ENCODE measurements around the gene HEATR5B.

HEATR5B gene

GRCh38 chr2:36973320-36973719 lies 110.9 kb downstream of the HEATR5B start:
- TF ChIP-seq CTCF (conservative IDR thresholded peaks at IDR 0.05; ENCODE audit: low read length): no peak
- no peak overlapping the region for H3K4me3 ChIP-seq (ENCODE audit: low read length)
- DNase-seq (ENCODE audit: low read depth): no peak

GRCh38 chr2:36971990-36972389 lies 112.2 kb downstream of the HEATR5B start:
- no peak overlapping the region for H3K4me3 ChIP-seq (ENCODE audit: low read length)
- no peak for DNase-seq (ENCODE audit: low read depth)
- TF ChIP-seq CTCF (conservative IDR thresholded peaks at IDR 0.05; ENCODE audit: low read length): no peak

GRCh38 chr2:36967236-36967876 lies 116.8 kb downstream of the HEATR5B start:
- DNase-seq (ENCODE audit: low read depth): no peak
- peak overlapping the region; percentile 91 for H3K4me3 ChIP-seq (ENCODE audit: low read length)
- no peak for TF ChIP-seq CTCF (conservative IDR thresholded peaks at IDR 0.05; ENCODE audit: low read length)

GRCh38 chr2:36966370-36967235 lies 117.6 kb downstream of the HEATR5B start, which contains the start of gene STRN:
TSS of gene STRN (minus strand) at chr2:36966536. CDS start at chr2:36966463, 73 bp downstream.
- no peak for TF ChIP-seq CTCF (conservative IDR thresholded peaks at IDR 0.05; ENCODE audit: low read length)
- DNase-seq (ENCODE audit: low read depth): peak; percentile 96
- peak within 1 kb of the TSS; percentile 91 for H3K4me3 ChIP-seq (ENCODE audit: low read length)

GRCh38 chr2:36965751-36966369 lies 118.3 kb downstream of the HEATR5B start:
- no peak for DNase-seq (ENCODE audit: low read depth)
- TF ChIP-seq CTCF (conservative IDR thresholded peaks at IDR 0.05; ENCODE audit: low read length): no peak
- peak overlapping the region; percentile 85 for H3K4me3 ChIP-seq (ENCODE audit: low read length)

- DNase-seq (ENCODE audit: low read depth): no peak
- TF ChIP-seq CTCF (conservative IDR thresholded peaks at IDR 0.05; ENCODE audit: low read length): no peak
- H3K4me3 ChIP-seq (ENCODE audit: low read length): peak overlapping the region; percentile 85
Measured at GRCh38 chr2:36965206-36965605, 119.0 kb downstream of the HEATR5B start.

Measured in AG10803 (cell line).